ENCODE results near the gene SERPINB6.

DNA sequence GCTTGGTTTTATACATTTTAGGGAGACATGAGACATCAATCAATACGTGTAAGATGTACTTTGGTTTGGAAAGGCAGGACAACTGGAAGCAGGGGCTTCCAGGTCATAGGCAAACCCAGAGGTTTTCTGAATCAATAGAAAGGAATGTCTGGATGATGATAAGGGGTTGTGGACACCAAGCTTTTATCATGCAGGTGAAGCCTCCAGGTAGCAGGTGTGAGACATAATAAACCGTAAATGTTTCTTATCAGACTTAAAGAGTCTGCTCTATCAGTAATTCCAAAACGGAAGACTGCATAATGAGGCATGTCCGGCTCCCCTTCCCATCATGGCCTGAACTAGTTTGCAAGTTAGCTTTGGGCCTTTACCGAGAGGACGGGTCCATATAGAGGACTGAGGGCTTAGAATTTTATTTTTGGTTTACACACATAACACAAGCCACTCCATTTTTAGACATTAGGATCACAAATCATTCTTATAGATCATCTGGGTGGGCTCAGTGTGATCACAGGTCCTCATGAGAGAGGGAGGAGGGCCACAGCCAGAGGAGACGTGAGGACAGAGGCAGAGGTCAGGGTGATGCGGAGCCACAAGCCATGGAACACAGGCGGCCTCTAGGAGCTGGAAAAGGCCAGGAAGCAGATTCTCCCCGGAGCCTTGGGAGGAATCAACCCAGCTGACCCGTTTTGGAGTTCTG is 57.6 kb downstream of the SERPINB6 start:
- TF ChIP-seq ELF1 (tag; IDR thresholded peaks at IDR 0.05) = no peak
- TF ChIP-seq EWSR1 (IDR thresholded peaks at IDR 0.05; ENCODE audit: borderline replicate concordance, low read depth, partially characterized antibody) = no peak
- no peak for TF ChIP-seq ZNF274 (IDR thresholded peaks at IDR 0.05; ENCODE audit: borderline replicate concordance, low read depth, low read length)
- TF ChIP-seq ZFX (CRISPR knock-in tag; IDR thresholded peaks at IDR 0.05) = no peak
- no peak for TF ChIP-seq EP300 (IDR thresholded peaks at IDR 0.05; ENCODE audit: low read length)
- TF ChIP-seq, protein P1, sequence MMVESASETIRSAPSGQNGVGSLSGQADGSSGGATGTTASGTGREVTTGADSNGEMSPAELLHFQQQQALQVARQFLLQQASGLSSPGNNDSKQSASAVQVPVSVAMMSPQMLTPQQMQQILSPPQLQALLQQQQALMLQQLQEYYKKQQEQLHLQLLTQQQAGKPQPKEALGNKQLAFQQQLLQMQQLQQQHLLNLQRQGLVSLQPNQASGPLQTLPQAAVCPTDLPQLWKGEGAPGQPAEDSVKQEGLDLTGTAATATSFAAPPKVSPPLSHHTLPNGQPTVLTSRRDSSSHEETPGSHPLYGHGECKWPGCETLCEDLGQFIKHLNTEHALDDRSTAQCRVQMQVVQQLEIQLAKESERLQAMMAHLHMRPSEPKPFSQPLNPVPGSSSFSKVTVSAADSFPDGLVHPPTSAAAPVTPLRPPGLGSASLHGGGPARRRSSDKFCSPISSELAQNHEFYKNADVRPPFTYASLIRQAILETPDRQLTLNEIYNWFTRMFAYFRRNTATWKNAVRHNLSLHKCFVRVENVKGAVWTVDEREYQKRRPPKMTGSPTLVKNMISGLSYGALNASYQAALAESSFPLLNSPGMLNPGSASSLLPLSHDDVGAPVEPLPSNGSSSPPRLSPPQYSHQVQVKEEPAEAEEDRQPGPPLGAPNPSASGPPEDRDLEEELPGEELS (CRISPR knock-in tag; IDR thresholded peaks at IDR 0.05; ENCODE audit: borderline replicate concordance) = no peak
- no peak for TF ChIP-seq SLC30A9 (CRISPR knock-in tag; IDR thresholded peaks at IDR 0.05)
- no peak for TF ChIP-seq MCM5 (IDR thresholded peaks at IDR 0.05; ENCODE audit: low read depth)
- no peak for TF ChIP-seq HMGN3 (IDR thresholded peaks at IDR 0.05; ENCODE audit: borderline replicate concordance, extremely low read depth, insufficient read length, low read depth, low read length)
- TF ChIP-seq TAF1 (IDR thresholded peaks at IDR 0.05; ENCODE audit: control insufficient read depth, extremely low read depth, insufficient read depth, low read length, severe bottlenecking) = no peak
- TF ChIP-seq CHD1 (IDR thresholded peaks at IDR 0.05; ENCODE audit: low read length) = no peak

Data from K562 (cell line).